ENCODE data around the gene CNMD.

DNA sequence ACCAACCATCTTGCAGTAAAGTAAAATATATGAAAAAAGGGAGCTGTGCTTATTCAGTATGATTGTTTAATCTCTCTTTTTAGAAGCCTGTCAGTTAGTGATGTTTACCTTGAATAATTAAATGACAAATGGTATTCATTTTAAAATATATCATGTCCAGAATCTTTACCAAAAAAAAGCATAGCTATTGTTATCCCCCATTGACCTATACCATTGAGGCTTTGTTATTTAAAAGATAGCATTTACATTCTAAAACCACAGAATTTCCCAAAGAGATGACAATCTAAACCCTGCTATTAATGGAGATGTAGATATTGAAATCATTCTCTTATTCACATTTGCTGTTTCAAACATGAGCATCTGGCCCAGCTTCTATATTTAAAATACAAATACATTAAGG, 2.2 kb downstream of the CNMD start:
- TF ChIP-seq, protein P1, sequence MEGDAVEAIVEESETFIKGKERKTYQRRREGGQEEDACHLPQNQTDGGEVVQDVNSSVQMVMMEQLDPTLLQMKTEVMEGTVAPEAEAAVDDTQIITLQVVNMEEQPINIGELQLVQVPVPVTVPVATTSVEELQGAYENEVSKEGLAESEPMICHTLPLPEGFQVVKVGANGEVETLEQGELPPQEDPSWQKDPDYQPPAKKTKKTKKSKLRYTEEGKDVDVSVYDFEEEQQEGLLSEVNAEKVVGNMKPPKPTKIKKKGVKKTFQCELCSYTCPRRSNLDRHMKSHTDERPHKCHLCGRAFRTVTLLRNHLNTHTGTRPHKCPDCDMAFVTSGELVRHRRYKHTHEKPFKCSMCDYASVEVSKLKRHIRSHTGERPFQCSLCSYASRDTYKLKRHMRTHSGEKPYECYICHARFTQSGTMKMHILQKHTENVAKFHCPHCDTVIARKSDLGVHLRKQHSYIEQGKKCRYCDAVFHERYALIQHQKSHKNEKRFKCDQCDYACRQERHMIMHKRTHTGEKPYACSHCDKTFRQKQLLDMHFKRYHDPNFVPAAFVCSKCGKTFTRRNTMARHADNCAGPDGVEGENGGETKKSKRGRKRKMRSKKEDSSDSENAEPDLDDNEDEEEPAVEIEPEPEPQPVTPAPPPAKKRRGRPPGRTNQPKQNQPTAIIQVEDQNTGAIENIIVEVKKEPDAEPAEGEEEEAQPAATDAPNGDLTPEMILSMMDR (IDR thresholded peaks at IDR 0.05) = no peak
- no peak for TF ChIP-seq ZFX (IDR thresholded peaks at IDR 0.05; ENCODE audit: borderline replicate concordance)

All from 22Rv1 (cell line).